CD4-positive, CD25-positive, alpha-beta regulatory T cell (primary cell): Measurements from ENCODE around the gene ST3GAL3. TPM values are rescaled to one million over a fixed set of nuclear protein-coding genes. Genes with fewer than 3 reads are reported as not detected.
A peak's percentile ranks its signal among the peaks of the same experiment; 100 is the strongest.

Experiments
- ATAC-seq, 2 donors: fragments of 150-1000 bp; cut with Tn5 transposase; one replicate each; pipeline ENCODE4 v1.10.0; 2021; ENCODE audit warnings: low read depth in 2 of 2, moderate number of reproducible peaks in 2 of 2, moderate library complexity in 1 of 2
- DNase-seq, 3 donors: peaks; one replicate each; pipeline versions ENCODE4 v3.0.0 to v3.0.0-alpha.2; 2012 to 2022; ENCODE audit warnings: mixed read lengths in 1 of 3
- H3K27ac ChIP-seq: one replicate; pipeline ENCODE4 v1.7.0; 2013; ENCODE audit warnings: mild to moderate bottlenecking, low read length; ENCODE audit not compliant: insufficient read depth, poor library complexity, severe bottlenecking
- H3K27me3 ChIP-seq: one replicate; pipeline ENCODE4 v1.7.0; 2013; ENCODE audit warnings: low read length; ENCODE audit not compliant: control insufficient read depth, insufficient read depth
- H3K36me3 ChIP-seq: one replicate; pipeline ENCODE4 v1.7.0; 2013; ENCODE audit warnings: mild to moderate bottlenecking, low read length, moderate library complexity; ENCODE audit not compliant: control insufficient read depth, insufficient read depth
- H3K4me1 ChIP-seq: 2 replicates; pipeline ENCODE4 v1.7.0; 2013; ENCODE audit warnings: mild to moderate bottlenecking, low read length; ENCODE audit not compliant: insufficient read depth, control insufficient read depth, poor library complexity, severe bottlenecking
- H3K4me3 ChIP-seq: one replicate; pipeline ENCODE4 v1.7.0; 2013; ENCODE audit warnings: low read depth, mild to moderate bottlenecking, low read length, moderate library complexity
- H3K9me3 ChIP-seq, 2 experiments: 1 replicate in 1 of 2; 2 replicates in 1 of 2; pipeline ENCODE4 v1.7.0; 2013; ENCODE audit warnings: low read length in 2 of 2, mild to moderate bottlenecking in 1 of 2, moderate library complexity in 1 of 2; ENCODE audit not compliant: control insufficient read depth in 2 of 2
- H3K27ac Mint-ChIP-seq, 3 donors: one replicate each; pipeline ENCODE4 v1.8.0; 2020 to 2022; ENCODE audit warnings: mild to moderate bottlenecking in 3 of 3, mixed read lengths in 3 of 3, moderate library complexity in 2 of 3
- H3K27me3 Mint-ChIP-seq: one replicate; pipeline ENCODE4 v1.8.0; 2022; ENCODE audit warnings: mild to moderate bottlenecking, mixed read lengths
- H3K36me3 Mint-ChIP-seq: one replicate; pipeline ENCODE4 v1.8.0; 2020; ENCODE audit warnings: mixed read lengths
- H3K4me1 Mint-ChIP-seq, 4 donors: one replicate each; pipeline ENCODE4 v1.8.0; 2020 to 2022; ENCODE audit warnings: mixed read lengths in 4 of 4, mild to moderate bottlenecking in 1 of 4
- H3K4me3 Mint-ChIP-seq, 4 donors: one replicate each; pipeline ENCODE4 v1.8.0; 2020 to 2022; ENCODE audit warnings: mild to moderate bottlenecking in 4 of 4, mixed read lengths in 4 of 4, moderate library complexity in 3 of 4
- H3K9me3 Mint-ChIP-seq, 7 donors: one replicate each; pipeline ENCODE4 v1.8.0; 2020 to 2022; ENCODE audit warnings: mixed read lengths in 7 of 7, mild to moderate bottlenecking in 3 of 7, moderate library complexity in 2 of 7
- polyA plus RNA-seq, 4 donors: library from polyadenylated mRNA; unstranded; fragments of 300-500 nt; fragmentation: Illumina TruSeq; gene quantifications; one replicate each; pipeline ENCODE4 v1.2.3, GENCODE V29; 2021
- total RNA-seq: library from RNA; stranded (reverse); gene quantifications from one replicate; pipeline ENCODE4 v1.2.3, GENCODE V29; 2022

ST3GAL3 gene
- total and polyA plus RNA-seq, 5 donors from 2014 or later: 5.7 to 25.0 (median 8.5) TPM

- Histone ChIP-seq H3K4me1 (no peaks in the 10 kb centered on the region), H3K9me3 (no peaks in the 10 kb centered on the region), H3K36me3 (no peaks in the 10 kb centered on the region), H3K4me3 (no peak overlapping the region), H3K27me3 (no peaks in the 10 kb centered on the region), H3K27ac (no peak overlapping the region)
- Mint-ChIP-seq H3K27ac (peak overlapping the region in 1 of 3 donors; percentile 39), H3K4me1 (peaks cover 0 to 3% (median 0%) of the 10 kb centered on the region in 4 donors), H3K4me3 (no peak overlapping the region), H3K27me3 (no peaks in the 10 kb centered on the region), H3K9me3 (no peaks in the 10 kb centered on the region), H3K36me3 (peaks cover 32% of the 10 kb centered on the region)
- ATAC-seq (no peak), DNase-seq (no peak)
These were observed 200.9 kb downstream of the ST3GAL3 start for GRCh38 chr1:43908226-43908625.

DNA sequence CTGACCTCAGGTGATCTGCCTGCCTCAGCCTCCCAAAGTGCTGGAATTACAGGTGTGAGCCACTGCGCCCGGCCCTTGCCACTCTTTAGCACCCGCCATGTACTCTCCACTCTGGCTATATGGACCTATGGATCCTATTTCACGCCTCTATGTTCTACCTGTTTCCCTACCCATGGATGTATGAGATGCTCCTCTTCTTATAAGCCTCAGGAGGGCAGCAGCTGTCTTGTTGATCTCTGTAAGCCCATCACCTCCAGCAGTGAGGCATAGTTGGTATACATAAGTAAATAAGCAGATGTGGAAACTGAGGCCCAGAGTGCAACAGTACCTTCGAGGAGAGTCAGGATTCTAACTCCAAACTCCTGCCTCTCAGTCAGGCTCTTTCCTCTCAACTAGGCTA lies 201.5 kb downstream of the ST3GAL3 start:
- no peak overlapping the region for H3K27ac Mint-ChIP-seq
- no peak overlapping the region for H3K4me3 Mint-ChIP-seq
- Histone ChIP-seq H3K36me3 (no peaks in the 10 kb centered on the region), H3K9me3 (no peaks in the 10 kb centered on the region), H3K27ac (no peak overlapping the region), H3K27me3 (no peaks in the 10 kb centered on the region), H3K4me1 (no peaks in the 10 kb centered on the region), H3K4me3 (no peak overlapping the region)
- no peak for DNase-seq
- H3K27me3 Mint-ChIP-seq: no peaks in the 10 kb centered on the region
- H3K36me3 Mint-ChIP-seq: peaks cover 32% of the 10 kb centered on the region
- H3K4me1 Mint-ChIP-seq: peaks cover 0 to 3% (median 0%) of the 10 kb centered on the region in 4 donors
- ATAC-seq: no peak
- no peaks in the 10 kb centered on the region for H3K9me3 Mint-ChIP-seq

DNA sequence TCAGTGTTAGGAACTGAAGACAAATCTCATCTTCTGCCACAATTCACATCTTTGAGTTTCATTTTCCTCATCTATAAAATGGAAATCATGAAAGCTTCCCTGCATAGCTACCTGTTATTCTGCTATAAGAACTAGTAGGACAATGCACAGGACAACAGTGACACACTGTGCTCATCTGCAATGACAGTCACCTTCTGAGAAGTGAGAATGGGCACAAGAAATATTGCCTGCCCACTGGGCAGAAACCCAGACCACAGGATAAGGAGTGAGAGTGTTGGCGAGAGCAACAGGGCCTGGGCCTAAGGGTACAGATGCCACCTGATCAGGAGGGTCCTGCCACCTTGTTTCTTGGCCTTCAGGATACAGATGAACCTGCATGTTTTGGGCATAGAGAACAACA lies 203.0 kb downstream of the ST3GAL3 start:
- Histone ChIP-seq H3K36me3 (no peaks in the 10 kb centered on the region), H3K27me3 (no peaks in the 10 kb centered on the region), H3K27ac (no peak overlapping the region), H3K9me3 (no peaks in the 10 kb centered on the region), H3K4me3 (no peak overlapping the region), H3K4me1 (no peaks in the 10 kb centered on the region)
- Mint-ChIP-seq H3K27ac (peak overlapping the region in 1 of 3 donors; percentile 32), H3K9me3 (no peaks in the 10 kb centered on the region), H3K4me3 (no peak overlapping the region), H3K4me1 (peaks cover 0 to 3% (median 0%) of the 10 kb centered on the region in 4 donors), H3K36me3 (peaks cover 32% of the 10 kb centered on the region), H3K27me3 (no peaks in the 10 kb centered on the region)
- ATAC-seq (no peak), DNase-seq (no peak)

- no peaks in the 10 kb centered on the region for H3K4me1 Mint-ChIP-seq
- no peaks in the 10 kb centered on the region for H3K27me3 Mint-ChIP-seq
These were observed 205.3 kb downstream of the ST3GAL3 start for GRCh38 chr1:43912607-43913006.

GRCh38 chr1:43913051-43913501 lies 205.7 kb downstream of the ST3GAL3 start:
- DNase-seq (no peak), ATAC-seq (no peak)
- peaks cover 18% of the 10 kb centered on the region for H3K36me3 Mint-ChIP-seq
- no peaks in the 10 kb centered on the region for H3K9me3 ChIP-seq
- H3K4me3 ChIP-seq: no peak overlapping the region
- H3K27me3 Mint-ChIP-seq: no peaks in the 10 kb centered on the region
- H3K9me3 Mint-ChIP-seq: no peaks in the 10 kb centered on the region
- H3K27ac Mint-ChIP-seq: no peak overlapping the region
- H3K4me1 Mint-ChIP-seq: no peaks in the 10 kb centered on the region
- H3K27me3 ChIP-seq: no peaks in the 10 kb centered on the region
- no peaks in the 10 kb centered on the region for H3K4me1 ChIP-seq
- no peak overlapping the region for H3K4me3 Mint-ChIP-seq
- no peak overlapping the region for H3K27ac ChIP-seq
- no peaks in the 10 kb centered on the region for H3K36me3 ChIP-seq

More at GRCh38 chr1:43912607-43913006, 205.3 kb downstream of the ST3GAL3 start:
- H3K4me1 ChIP-seq: no peaks in the 10 kb centered on the region
- DNase-seq (no peak), ATAC-seq (no peak)
- H3K36me3 ChIP-seq: no peaks in the 10 kb centered on the region
- no peaks in the 10 kb centered on the region for H3K9me3 ChIP-seq
- Mint-ChIP-seq H3K9me3 (no peaks in the 10 kb centered on the region), H3K27ac (peak overlapping the region in 1 of 3 donors; percentile 34), H3K36me3 (peaks cover 23% of the 10 kb centered on the region), H3K4me3 (no peak overlapping the region)
- H3K27ac ChIP-seq: no peak overlapping the region
- H3K27me3 ChIP-seq: no peaks in the 10 kb centered on the region
- no peak overlapping the region for H3K4me3 ChIP-seq

- Mint-ChIP-seq H3K4me3 (no peak overlapping the region), H3K27ac (no peak overlapping the region), H3K4me1 (no peaks in the 10 kb centered on the region), H3K27me3 (no peaks in the 10 kb centered on the region), H3K36me3 (peaks cover 13% of the 10 kb centered on the region), H3K9me3 (no peaks in the 10 kb centered on the region)
- no peaks in the 10 kb centered on the region for H3K9me3 ChIP-seq
- H3K4me3 ChIP-seq: no peak overlapping the region
- no peaks in the 10 kb centered on the region for H3K4me1 ChIP-seq
- H3K36me3 ChIP-seq: no peaks in the 10 kb centered on the region
- no peaks in the 10 kb centered on the region for H3K27me3 ChIP-seq
- no peak overlapping the region for H3K27ac ChIP-seq
- ATAC-seq (no peak), DNase-seq (no peak)
These were observed 206.5 kb downstream of the ST3GAL3 start for GRCh38 chr1:43913666-43914360.

GRCh38 chr1:43914576-43915525 lies 207.5 kb downstream of the ST3GAL3 start:
- Mint-ChIP-seq H3K27ac (no peak overlapping the region), H3K9me3 (no peaks in the 10 kb centered on the region), H3K4me1 (no peaks in the 10 kb centered on the region), H3K4me3 (no peak overlapping the region), H3K27me3 (no peaks in the 10 kb centered on the region), H3K36me3 (peaks cover 3% of the 10 kb centered on the region)
- no peak for ATAC-seq
- no peak overlapping the region for H3K4me3 ChIP-seq
- H3K27me3 ChIP-seq: no peaks in the 10 kb centered on the region
- H3K27ac ChIP-seq: no peak overlapping the region
- H3K36me3 ChIP-seq: no peaks in the 10 kb centered on the region
- H3K4me1 ChIP-seq: no peaks in the 10 kb centered on the region
- DNase-seq: no peak
- no peaks in the 10 kb centered on the region for H3K9me3 ChIP-seq
